Measurements from ENCODE around the gene BCR. TPM values are rescaled to one million over a fixed set of nuclear protein-coding genes. Genes with fewer than 3 reads are reported as not detected.

Gene BCR
- total and polyA plus RNA-seq, 2 donors from 2014 or later, result 45.0 to 97.7 TPM

DNA sequence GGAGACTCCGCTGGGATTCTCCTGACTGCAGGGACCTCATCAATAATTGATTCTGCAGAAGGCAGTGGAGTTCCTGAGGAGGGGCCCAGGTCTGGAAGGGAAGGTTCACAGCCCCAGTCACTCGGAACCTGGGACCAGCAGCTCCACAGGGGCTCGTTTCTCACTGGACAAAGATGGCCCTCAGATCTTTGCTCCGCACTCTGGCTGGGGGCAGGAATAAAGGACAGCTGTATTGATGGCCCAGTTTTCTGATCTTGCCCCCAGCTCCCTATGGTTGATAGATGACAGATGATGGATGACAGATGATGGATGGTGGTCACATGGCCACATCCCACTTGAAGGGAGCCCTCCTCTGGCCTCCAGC lies 11.3 kb upstream of the BCR start:
- Histone ChIP-seq H3K27me3 (ENCODE audit: control insufficient read depth, insufficient read depth, low read length) (no peaks in the 10 kb centered on the region), H3K27ac (ENCODE audit: low read depth in 2 of 2, low read length in 2 of 2) (no peak overlapping the region), H3K4me1 (ENCODE audit: control insufficient read depth in 2 of 3, insufficient read depth in 2 of 3, low read depth in 1 of 3, low read length in 3 of 3) (no peaks in the 10 kb centered on the region), H3K36me3 (ENCODE audit: control insufficient read depth in 2 of 3, insufficient read depth in 3 of 3, low read length in 3 of 3) (no peaks in the 10 kb centered on the region), H3K9ac (ENCODE audit: low read length in 3 of 3) (no peak overlapping the region), H3K4me3 (ENCODE audit: low read length in 3 of 3) (no peak overlapping the region), H3K9me3 (ENCODE audit: control insufficient read depth in 2 of 3, insufficient read depth in 1 of 3, low read length in 3 of 3) (no peaks in the 10 kb centered on the region)
- DNase-seq (no peak), FAIRE-seq (no peak)
- intact Hi-C loops (cut with DNase I), result no loop called here
- TF ChIP-seq, protein P1, sequence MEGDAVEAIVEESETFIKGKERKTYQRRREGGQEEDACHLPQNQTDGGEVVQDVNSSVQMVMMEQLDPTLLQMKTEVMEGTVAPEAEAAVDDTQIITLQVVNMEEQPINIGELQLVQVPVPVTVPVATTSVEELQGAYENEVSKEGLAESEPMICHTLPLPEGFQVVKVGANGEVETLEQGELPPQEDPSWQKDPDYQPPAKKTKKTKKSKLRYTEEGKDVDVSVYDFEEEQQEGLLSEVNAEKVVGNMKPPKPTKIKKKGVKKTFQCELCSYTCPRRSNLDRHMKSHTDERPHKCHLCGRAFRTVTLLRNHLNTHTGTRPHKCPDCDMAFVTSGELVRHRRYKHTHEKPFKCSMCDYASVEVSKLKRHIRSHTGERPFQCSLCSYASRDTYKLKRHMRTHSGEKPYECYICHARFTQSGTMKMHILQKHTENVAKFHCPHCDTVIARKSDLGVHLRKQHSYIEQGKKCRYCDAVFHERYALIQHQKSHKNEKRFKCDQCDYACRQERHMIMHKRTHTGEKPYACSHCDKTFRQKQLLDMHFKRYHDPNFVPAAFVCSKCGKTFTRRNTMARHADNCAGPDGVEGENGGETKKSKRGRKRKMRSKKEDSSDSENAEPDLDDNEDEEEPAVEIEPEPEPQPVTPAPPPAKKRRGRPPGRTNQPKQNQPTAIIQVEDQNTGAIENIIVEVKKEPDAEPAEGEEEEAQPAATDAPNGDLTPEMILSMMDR (IDR thresholded peaks at IDR 0.05; ENCODE audit: borderline replicate concordance, extremely low read depth, insufficient read depth), result no peak

DNA sequence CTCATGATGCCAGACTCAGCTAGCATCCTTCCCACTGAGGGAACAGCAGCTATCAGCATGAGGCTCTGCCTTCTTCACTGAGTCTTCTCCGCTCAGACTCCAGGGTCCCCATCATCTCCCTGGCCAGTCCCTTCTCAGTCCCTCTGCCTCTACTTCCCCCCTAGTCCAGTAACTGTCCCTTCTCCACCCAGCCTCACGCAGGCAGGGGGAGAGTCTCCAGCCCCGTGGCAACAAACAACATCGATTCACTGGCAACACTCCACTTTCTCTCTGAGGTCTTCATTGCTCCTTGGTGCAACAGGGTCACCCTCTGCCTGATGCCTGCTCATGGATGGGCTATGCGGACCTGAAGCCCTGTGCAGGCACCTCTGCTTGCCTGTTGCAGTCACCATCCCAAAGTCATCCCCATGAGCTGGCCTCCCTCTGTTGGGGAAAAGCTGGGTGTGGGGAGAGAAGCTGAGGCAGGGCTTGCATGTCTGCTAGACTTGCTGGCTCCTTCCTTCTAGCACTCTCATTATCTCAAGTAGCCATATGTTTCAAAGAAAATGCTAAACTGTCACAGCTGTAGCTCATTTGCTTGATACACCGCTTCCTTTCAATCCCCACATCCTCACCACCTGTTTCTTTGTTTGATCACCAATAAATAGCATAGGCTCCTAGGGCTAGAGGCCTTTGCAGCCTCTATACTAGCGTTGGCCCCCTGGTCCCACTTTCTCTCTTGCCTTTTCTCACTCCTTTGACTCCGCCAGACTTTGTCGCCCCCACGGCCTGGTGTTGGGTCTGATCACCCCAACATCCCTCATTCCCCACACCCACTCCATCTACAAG lies 4.3 kb upstream of the BCR start:
- TF ChIP-seq, protein P1 (IDR thresholded peaks at IDR 0.05; ENCODE audit: borderline replicate concordance, extremely low read depth, insufficient read depth), result no peak
- H3K36me3 ChIP-seq (ENCODE audit: control insufficient read depth in 2 of 3, insufficient read depth in 3 of 3, low read length in 3 of 3), result no peaks in the 10 kb centered on the region
- no peak for DNase-seq
- no peak for FAIRE-seq
- H3K4me1 ChIP-seq (ENCODE audit: control insufficient read depth in 2 of 3, insufficient read depth in 2 of 3, low read depth in 1 of 3, low read length in 3 of 3), result peaks cover 0 to 13% (median 13%) of the 10 kb centered on the region in 3 donors
- no peaks in the 10 kb centered on the region for H3K9me3 ChIP-seq (ENCODE audit: control insufficient read depth in 2 of 3, insufficient read depth in 1 of 3, low read length in 3 of 3)
- H3K27ac ChIP-seq (ENCODE audit: low read depth in 2 of 2, low read length in 2 of 2), result no peak overlapping the region
- no peak overlapping the region for H3K4me3 ChIP-seq (ENCODE audit: low read length in 3 of 3)
- intact Hi-C loops (cut with DNase I), result loop anchor here (5.0 to 10.0 kb wide), 2 partner anchors 106 to 209 kb away; no protein-coding TSS in a partner anchor
- no peaks in the 10 kb centered on the region for H3K27me3 ChIP-seq (ENCODE audit: control insufficient read depth, insufficient read depth, low read length)
- H3K9ac ChIP-seq (ENCODE audit: low read length in 3 of 3), result no peak overlapping the region

DNA sequence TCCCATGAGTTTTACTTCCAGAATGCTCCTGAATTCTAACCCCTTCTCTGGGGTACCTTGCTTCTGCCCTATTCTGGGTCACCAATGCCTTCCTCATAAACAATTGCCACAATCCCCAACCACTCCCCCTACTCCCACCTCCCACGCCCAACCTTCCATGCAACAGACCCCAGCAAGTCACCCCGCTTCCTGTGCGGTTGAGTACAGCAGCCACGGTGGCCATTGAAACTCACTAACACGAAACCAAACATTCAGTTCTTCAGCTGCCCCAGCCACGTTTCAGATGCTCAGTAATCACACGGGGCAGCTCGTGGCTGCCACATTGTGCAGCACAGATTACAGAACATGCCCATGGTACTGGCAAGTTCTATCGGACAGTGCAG lies 3.7 kb upstream of the BCR start:
- no peaks in the 10 kb centered on the region for H3K9me3 ChIP-seq (ENCODE audit: control insufficient read depth in 2 of 3, insufficient read depth in 1 of 3, low read length in 3 of 3)
- intact Hi-C loops (cut with DNase I), result loop anchor here (5.0 to 10.0 kb wide), 2 partner anchors 106 to 208 kb away; no protein-coding TSS in a partner anchor
- no peak for DNase-seq
- no peak for FAIRE-seq
- no peak overlapping the region for H3K27ac ChIP-seq (ENCODE audit: low read depth in 2 of 2, low read length in 2 of 2)
- no peaks in the 10 kb centered on the region for H3K36me3 ChIP-seq (ENCODE audit: control insufficient read depth in 2 of 3, insufficient read depth in 3 of 3, low read length in 3 of 3)
- TF ChIP-seq, protein P1 (IDR thresholded peaks at IDR 0.05; ENCODE audit: borderline replicate concordance, extremely low read depth, insufficient read depth), result no peak
- H3K9ac ChIP-seq (ENCODE audit: low read length in 3 of 3), result no peak overlapping the region
- H3K4me1 ChIP-seq (ENCODE audit: control insufficient read depth in 2 of 3, insufficient read depth in 2 of 3, low read depth in 1 of 3, low read length in 3 of 3), result peaks cover 0 to 17% (median 13%) of the 10 kb centered on the region in 3 donors
- H3K4me3 ChIP-seq (ENCODE audit: low read length in 3 of 3), result no peak overlapping the region
- H3K27me3 ChIP-seq (ENCODE audit: control insufficient read depth, insufficient read depth, low read length), result no peaks in the 10 kb centered on the region
